MCF 10A (cell line): ENCODE measurements around the gene LRFN2. TPM values are rescaled to one million over a fixed set of nuclear protein-coding genes. Genes with fewer than 3 reads are reported as not detected.

Source experiments
- BruUV-seq: library from RNA; stranded (reverse); fragments of 400-500 nt; replicated peaks from 2 replicates; lab custom pipeline; 2021; lab: Mats Ljungman, UMichigan
- CTCF ChIA-PET: fragments of 300-600 bp; sonication (Branson Sonifier 250); formaldehyde crosslinking; extraction: SDS; loops from one replicate; lab custom pipeline; 2021; ENCODE audit warnings: antibody characterized with exemption, inconsistent platforms; lab: Yijun Ruan, JAX
- POLR2A ChIA-PET: fragments of 300-600, 350-650 bp; sonication (Branson Sonifier 250); formaldehyde crosslinking; extraction: SDS; loops from one replicate; lab custom pipeline; 2020; ENCODE audit warnings: antibody characterized with exemption, inconsistent platforms; lab: Yijun Ruan, JAX
- DNase-seq: peaks from one replicate; pipeline ENCODE4 v3.0.0-alpha.2; 2018; ENCODE audit not compliant: unreplicated experiment
- H3K27ac Mint-ChIP-seq: one replicate; pipeline ENCODE4 v1.8.0; 2022; ENCODE audit warnings: mild to moderate bottlenecking, low read depth, mixed read lengths; ENCODE audit not compliant: unreplicated experiment
- H3K27me3 Mint-ChIP-seq: one replicate; pipeline ENCODE4 v1.8.0; 2022; ENCODE audit warnings: mixed read lengths; ENCODE audit not compliant: insufficient read depth, unreplicated experiment
- H3K36me3 Mint-ChIP-seq: one replicate; pipeline ENCODE4 v1.8.0; 2022; ENCODE audit warnings: mild to moderate bottlenecking, moderate library complexity, mixed read lengths; ENCODE audit not compliant: insufficient read depth, unreplicated experiment
- H3K4me1 Mint-ChIP-seq: one replicate; pipeline ENCODE4 v1.8.0; 2022; ENCODE audit warnings: mixed read lengths; ENCODE audit not compliant: insufficient read depth, unreplicated experiment
- H3K4me3 Mint-ChIP-seq: one replicate; pipeline ENCODE4 v1.8.0; 2022; ENCODE audit warnings: mild to moderate bottlenecking, moderate library complexity, mixed read lengths; ENCODE audit not compliant: unreplicated experiment
- H3K9me3 Mint-ChIP-seq: one replicate; pipeline ENCODE4 v1.8.0; 2022; ENCODE audit warnings: mixed read lengths; ENCODE audit not compliant: unreplicated experiment
- CTCF ChIP-seq: fragments of 200-600 bp; IDR thresholded peaks from one replicate; pipeline ENCODE4 v1.8.0; 2022; ENCODE audit warnings: antibody characterized with exemption, mild to moderate bottlenecking; ENCODE audit not compliant: unreplicated experiment
- intact Hi-C: fragments of 100-400 bp; cut with micrococcal nuclease; formaldehyde crosslinking; loops from 2 replicates; pipeline ENCODE4 v1.14.1; 2022
- total RNA-seq: library from RNA; stranded (reverse); gene quantifications from 2 replicates; pipeline ENCODE4 v1.2.3, GENCODE V29; 2022

The LRFN2 gene
- total RNA-seq, 1 experiment from 2014 or later: not detected

DNA sequence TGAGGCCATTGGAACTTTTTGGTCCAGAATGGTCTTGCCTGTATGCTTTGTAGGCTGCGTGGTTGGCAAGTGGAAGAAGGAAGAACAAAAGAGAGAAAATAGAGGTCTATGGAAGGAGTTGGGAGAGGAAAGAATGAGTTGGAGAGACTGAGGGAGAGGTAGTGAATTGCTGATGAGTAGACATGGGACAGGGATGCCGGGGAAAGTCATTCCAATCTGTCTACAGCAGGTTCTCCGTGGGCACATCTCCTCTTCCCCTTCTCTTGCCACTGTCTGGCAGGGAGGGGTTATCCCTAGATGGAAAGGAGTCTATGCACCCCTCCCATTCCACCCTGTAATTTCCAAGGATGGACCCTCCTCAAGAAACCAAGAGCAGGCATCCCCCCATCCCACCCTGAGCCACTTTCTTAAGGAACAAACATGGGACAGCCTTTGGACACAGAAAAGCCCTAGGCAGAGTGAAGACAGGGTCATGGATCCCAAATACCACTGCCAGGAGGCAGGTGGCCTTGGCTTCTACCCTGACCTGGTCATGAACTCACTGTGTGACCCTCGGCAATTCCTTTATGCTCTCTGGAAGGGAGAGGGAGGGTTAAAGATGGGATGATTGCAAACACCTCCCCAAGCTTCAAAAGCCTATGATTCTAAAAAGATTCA lies 196.9 kb downstream of the LRFN2 start:
- Mint-ChIP-seq H3K4me3 (no peak overlapping the region), H3K27me3 (no peaks in the 10 kb centered on the region), H3K36me3 (no peaks in the 10 kb centered on the region), H3K9me3 (peaks cover 33% of the 10 kb centered on the region), H3K4me1 (no peaks in the 10 kb centered on the region), H3K27ac (no peak overlapping the region)
- ChIA-PET POLR2A (interaction anchor here (0.6 kb wide), 1 partner anchor 1891 kb away, joined by 3 read pairs; no protein-coding TSS in a partner anchor), CTCF (no interaction called here)
- intact Hi-C loops: no loop called here
- BruUV-seq: no TSS peak
- no peak for DNase-seq
- no peak for TF ChIP-seq CTCF

DNA sequence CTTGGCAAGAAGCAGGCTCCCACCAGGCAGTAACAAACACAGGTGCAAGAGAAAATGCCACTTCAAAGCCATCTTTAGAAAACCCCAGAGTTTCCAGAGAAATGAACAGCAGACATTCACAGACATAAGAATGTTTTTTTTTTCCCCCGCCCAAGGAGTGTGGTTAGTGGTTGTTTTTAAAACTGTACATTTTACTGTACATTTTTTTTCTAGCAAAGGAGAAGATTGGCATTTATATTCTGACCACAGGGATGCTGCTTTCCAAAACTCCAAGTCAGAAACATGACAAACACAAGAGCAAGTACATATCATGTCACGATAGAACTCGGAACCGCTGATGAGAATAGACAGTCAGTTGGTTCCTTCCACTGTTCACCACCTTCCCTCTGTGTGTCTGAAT lies 197.9 kb downstream of the LRFN2 start:
- intact Hi-C loops: no loop called here
- POLR2A ChIA-PET: no interaction called here
- Mint-ChIP-seq H3K4me3 (no peak overlapping the region), H3K36me3 (no peaks in the 10 kb centered on the region), H3K4me1 (no peaks in the 10 kb centered on the region), H3K27me3 (no peaks in the 10 kb centered on the region), H3K27ac (no peak overlapping the region), H3K9me3 (peaks cover 36% of the 10 kb centered on the region)
- no TSS peak for BruUV-seq
- CTCF ChIA-PET: no interaction called here
- no peak for DNase-seq
- no peak for TF ChIP-seq CTCF

DNA sequence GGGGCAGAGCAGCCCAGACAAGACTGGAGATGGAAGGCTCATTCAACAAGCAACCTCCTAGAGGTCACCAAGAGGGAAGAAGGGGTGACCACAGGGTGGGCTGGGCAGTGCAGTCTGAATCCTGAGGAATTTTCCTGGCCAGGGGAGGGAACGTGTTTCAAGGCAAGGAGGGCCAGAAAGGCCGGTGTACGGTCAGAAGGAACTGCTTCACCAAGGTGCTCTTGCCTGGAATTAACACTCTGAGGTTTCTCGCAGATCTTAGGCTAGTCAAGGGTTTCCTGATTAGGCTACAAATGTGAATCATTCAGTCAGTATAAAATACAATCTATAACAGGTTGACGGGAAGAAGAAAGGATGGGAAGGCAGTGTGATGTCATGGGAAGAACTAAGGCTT lies 199.3 kb downstream of the LRFN2 start:
- no TSS peak for BruUV-seq
- H3K9me3 Mint-ChIP-seq: peaks cover 29% of the 10 kb centered on the region
- ChIA-PET CTCF (interaction anchor here (0.7 kb wide), 1 partner anchor 438 kb away, joined by 3 read pairs; no protein-coding TSS in a partner anchor), POLR2A (no interaction called here)
- no peaks in the 10 kb centered on the region for H3K4me1 Mint-ChIP-seq
- intact Hi-C loops: no loop called here
- no peak overlapping the region for H3K4me3 Mint-ChIP-seq
- no peaks in the 10 kb centered on the region for H3K36me3 Mint-ChIP-seq
- no peaks in the 10 kb centered on the region for H3K27me3 Mint-ChIP-seq
- H3K27ac Mint-ChIP-seq: no peak overlapping the region
- TF ChIP-seq CTCF: no peak
- DNase-seq: no peak

- Mint-ChIP-seq H3K27me3 (no peaks in the 10 kb centered on the region), H3K4me1 (no peaks in the 10 kb centered on the region), H3K9me3 (peaks cover 31% of the 10 kb centered on the region), H3K36me3 (no peaks in the 10 kb centered on the region), H3K4me3 (no peak overlapping the region), H3K27ac (no peak overlapping the region)
- no peak for DNase-seq
- ChIA-PET CTCF (interaction anchor here (0.7 to 1.3 kb wide), 2 partner anchors 55 to 437 kb away, joined by 3 read pairs; no protein-coding TSS in a partner anchor), POLR2A (no interaction called here)
- BruUV-seq: no TSS peak
- TF ChIP-seq CTCF: no peak
- intact Hi-C loops: no loop called here
These were observed 199.9 kb downstream of the LRFN2 start for GRCh38 chr6:40387127-40387870.
